Activated CD8-positive, alpha-beta T cell treated with anti-CD3 and anti-CD28 coated beads for 36 hours (primary cell): ENCODE data around the gene NIP7. TPM values are rescaled to one million over a fixed set of nuclear protein-coding genes. Genes with fewer than 3 reads are reported as not detected.

Source experiments
- ATAC-seq: fragments of 200-7000 bp; cut with Tn5 transposase; one replicate; pipeline ENCODE4 v1.10.0; 2021; ENCODE audit warnings: mild to moderate bottlenecking, moderate library complexity
- CTCF ChIA-PET: fragments of 350-600 bp; sonication (Branson Sonifier 250); formaldehyde crosslinking; loops from one replicate; lab custom pipeline; 2021; ENCODE audit warnings: antibody characterized with exemption; lab: Charles Lee
- POLR2A ChIA-PET: fragments of 350-600 bp; sonication (Branson Sonifier 250); formaldehyde crosslinking; loops from one replicate; lab custom pipeline; 2021; ENCODE audit warnings: antibody characterized with exemption; lab: Charles Lee
- DNase-seq: peaks from one replicate; pipeline ENCODE4 v3.0.0-alpha.2; 2020
- H3K27ac Mint-ChIP-seq: one replicate; pipeline ENCODE4 v1.8.0; 2021; ENCODE audit warnings: mild to moderate bottlenecking, mixed read lengths
- H3K27me3 Mint-ChIP-seq: one replicate; pipeline ENCODE4 v1.8.0; 2021; ENCODE audit warnings: mixed read lengths
- H3K36me3 Mint-ChIP-seq: one replicate; pipeline ENCODE4 v1.8.0; 2021; ENCODE audit warnings: low read depth, mixed read lengths
- H3K4me1 Mint-ChIP-seq: one replicate; pipeline ENCODE4 v1.8.0; 2021; ENCODE audit warnings: low read depth, mixed read lengths
- H3K4me3 Mint-ChIP-seq: one replicate; pipeline ENCODE4 v1.8.0; 2021; ENCODE audit warnings: mild to moderate bottlenecking, moderate library complexity, mixed read lengths
- H3K9me3 Mint-ChIP-seq: one replicate; pipeline ENCODE4 v1.8.0; 2021; ENCODE audit warnings: mixed read lengths
- intact Hi-C: fragments of 100-400 bp; cut with micrococcal nuclease; formaldehyde crosslinking; loops from one replicate; pipeline ENCODE4 v1.10.0; 2022
- total RNA-seq, 2 experiments: library from RNA; stranded (reverse); gene quantifications; one replicate each; pipeline ENCODE4 v1.2.3, GENCODE V29; 2021
- TF ChIP-seq, protein P1 (sequence below): fragments of 200-600 bp; IDR thresholded peaks from one replicate; pipeline ENCODE4 v1.8.0; 2022; ENCODE audit warnings: antibody characterized with exemption, mild to moderate bottlenecking

Gene NIP7
- total RNA-seq, 2 experiments from 2014 or later, result 37.7 to 41.8 TPM

DNA sequence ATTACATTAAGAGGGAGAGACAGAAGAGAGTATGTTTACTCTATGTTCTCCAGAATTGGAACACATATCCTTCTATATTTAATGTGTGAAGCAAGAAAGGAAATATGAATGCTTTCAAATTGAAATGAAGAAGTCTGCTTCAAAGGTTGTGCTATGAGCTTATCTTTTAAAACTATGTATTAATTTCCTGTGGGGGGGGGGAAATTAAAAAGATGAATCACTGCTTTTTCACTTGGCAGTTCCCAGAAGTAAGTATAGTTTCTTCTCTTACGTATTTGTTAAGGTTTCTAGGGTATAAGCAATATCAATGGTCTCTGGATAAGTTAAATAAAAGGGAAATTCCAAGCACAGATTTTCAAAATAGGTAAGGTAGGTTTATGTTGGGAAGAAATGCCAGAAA lies 39.2 kb downstream of the NIP7 start:
- no peak for DNase-seq
- H3K27me3 Mint-ChIP-seq, result no peaks in the 10 kb centered on the region
- TF ChIP-seq, protein P1, sequence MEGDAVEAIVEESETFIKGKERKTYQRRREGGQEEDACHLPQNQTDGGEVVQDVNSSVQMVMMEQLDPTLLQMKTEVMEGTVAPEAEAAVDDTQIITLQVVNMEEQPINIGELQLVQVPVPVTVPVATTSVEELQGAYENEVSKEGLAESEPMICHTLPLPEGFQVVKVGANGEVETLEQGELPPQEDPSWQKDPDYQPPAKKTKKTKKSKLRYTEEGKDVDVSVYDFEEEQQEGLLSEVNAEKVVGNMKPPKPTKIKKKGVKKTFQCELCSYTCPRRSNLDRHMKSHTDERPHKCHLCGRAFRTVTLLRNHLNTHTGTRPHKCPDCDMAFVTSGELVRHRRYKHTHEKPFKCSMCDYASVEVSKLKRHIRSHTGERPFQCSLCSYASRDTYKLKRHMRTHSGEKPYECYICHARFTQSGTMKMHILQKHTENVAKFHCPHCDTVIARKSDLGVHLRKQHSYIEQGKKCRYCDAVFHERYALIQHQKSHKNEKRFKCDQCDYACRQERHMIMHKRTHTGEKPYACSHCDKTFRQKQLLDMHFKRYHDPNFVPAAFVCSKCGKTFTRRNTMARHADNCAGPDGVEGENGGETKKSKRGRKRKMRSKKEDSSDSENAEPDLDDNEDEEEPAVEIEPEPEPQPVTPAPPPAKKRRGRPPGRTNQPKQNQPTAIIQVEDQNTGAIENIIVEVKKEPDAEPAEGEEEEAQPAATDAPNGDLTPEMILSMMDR, result no peak
- H3K36me3 Mint-ChIP-seq, result peaks cover 58% of the 10 kb centered on the region
- no peaks in the 10 kb centered on the region for H3K9me3 Mint-ChIP-seq
- no peak for ATAC-seq
- H3K4me1 Mint-ChIP-seq, result peaks cover 35% of the 10 kb centered on the region
- H3K27ac Mint-ChIP-seq, result peak overlapping the region; percentile 71
- intact Hi-C loops, result no loop called here
- POLR2A ChIA-PET, result interaction anchor here (0.7 to 0.8 kb wide), 4 partner anchors 37 to 313 kb away, joined by 3 read pairs; no protein-coding TSS in a partner anchor
- H3K4me3 Mint-ChIP-seq, result no peak overlapping the region
- CTCF ChIA-PET, result interaction anchor here (0.9 to 2.6 kb wide), 3 partner anchors 9 to 77 kb away, joined by 3 to 13 read pairs (median 3); no protein-coding TSS in a partner anchor

DNA sequence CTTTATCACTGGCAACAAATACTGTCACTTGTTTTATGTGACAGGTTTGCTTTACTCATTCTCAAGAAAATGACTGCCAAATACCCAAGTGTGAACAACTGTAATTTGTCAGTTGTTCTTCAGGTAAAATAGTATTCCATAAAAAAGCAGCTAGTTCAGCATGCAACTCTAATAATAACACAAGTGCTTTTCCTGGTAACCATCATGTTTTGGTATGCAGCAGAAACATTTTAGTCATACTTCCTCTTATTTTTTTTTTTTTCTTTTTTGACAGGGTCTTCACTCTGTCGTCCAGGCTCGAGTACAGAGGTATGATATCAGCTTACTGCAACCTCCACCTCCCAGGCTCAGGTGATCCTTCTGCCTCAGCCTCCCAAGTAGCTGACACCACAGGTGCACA lies 41.7 kb downstream of the NIP7 start:
- intact Hi-C loops, result no loop called here

DNA sequence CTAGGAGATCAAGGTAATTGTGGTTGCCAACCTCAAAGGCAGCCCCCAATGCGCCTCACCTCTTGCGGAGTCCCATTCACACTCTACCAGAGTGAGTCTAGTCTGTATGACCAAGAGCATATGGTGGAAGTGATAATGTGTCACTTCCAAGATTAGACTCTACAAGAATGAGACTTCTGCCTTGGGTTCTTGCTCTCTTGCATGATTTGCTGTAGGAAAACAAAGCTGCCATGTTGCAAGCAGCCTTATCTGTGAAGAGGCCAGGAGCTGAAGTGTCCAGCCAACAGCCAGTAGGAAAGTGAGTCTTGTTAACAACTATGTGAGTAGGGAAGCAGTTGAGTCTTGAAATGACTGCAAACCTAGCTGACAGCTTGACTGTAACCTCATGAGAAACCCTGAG lies 42.8 kb downstream of the NIP7 start:
- Mint-ChIP-seq H3K4me1 (peaks cover 45% of the 10 kb centered on the region), H3K36me3 (peaks cover 57% of the 10 kb centered on the region), H3K27ac (peak overlapping the region; percentile 63), H3K27me3 (no peaks in the 10 kb centered on the region), H3K4me3 (no peak overlapping the region), H3K9me3 (no peaks in the 10 kb centered on the region)
- peak; percentile 21 for DNase-seq
- ATAC-seq, result no peak
- intact Hi-C loops, result no loop called here
- ChIA-PET CTCF (interaction anchor here (0.7 to 2.5 kb wide), 4 partner anchors 14 to 372 kb away, joined by 3 to 10 read pairs (median 5); partner anchors contain the start of gene NOB1), POLR2A (interaction anchor here (0.6 to 1.6 kb wide), 3 partner anchors 182 to 717 kb away, joined by 4 read pairs; no protein-coding TSS in a partner anchor)
- TF ChIP-seq, protein P1, result no peak

More for the DNA sequence above, 41.7 kb downstream of the NIP7 start:
- TF ChIP-seq, protein P1, result no peak
- POLR2A ChIA-PET, result interaction anchor here (0.7 to 1.2 kb wide), 4 partner anchors 12 to 183 kb away, joined by 3 to 5 read pairs (median 3); partner anchors contain the start of gene PDF
- H3K36me3 Mint-ChIP-seq, result peaks cover 62% of the 10 kb centered on the region
- peak overlapping the region; percentile 55 for H3K27ac Mint-ChIP-seq
- no peak for ATAC-seq
- DNase-seq, result no peak
- no peaks in the 10 kb centered on the region for H3K9me3 Mint-ChIP-seq
- H3K27me3 Mint-ChIP-seq, result no peaks in the 10 kb centered on the region
- CTCF ChIA-PET, result interaction anchor here (1.9 to 2.5 kb wide), 2 partner anchors 15 to 373 kb away, joined by 7 to 10 read pairs; partner anchors contain the start of gene NOB1
- H3K4me3 Mint-ChIP-seq, result no peak overlapping the region
- peaks cover 45% of the 10 kb centered on the region for H3K4me1 Mint-ChIP-seq

DNA sequence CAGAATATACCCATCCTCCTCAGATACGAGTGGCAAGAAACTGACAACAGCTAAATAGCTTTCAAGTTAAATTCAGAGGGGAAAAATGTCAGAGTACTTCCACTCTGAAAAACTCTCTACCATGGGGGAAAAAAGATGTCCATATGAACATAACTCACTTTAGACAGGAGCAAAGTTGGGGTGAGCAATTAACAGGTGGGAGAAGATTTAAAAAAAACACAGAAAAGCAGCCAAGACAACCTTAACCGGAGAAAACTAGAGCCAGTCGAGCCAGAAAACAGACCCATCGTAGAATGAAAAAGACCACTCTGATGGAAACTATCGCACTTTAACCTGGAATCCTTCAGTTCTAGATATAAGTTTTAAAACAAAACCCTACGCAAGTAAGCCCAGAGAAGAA lies 45.4 kb downstream of the NIP7 start:
- Mint-ChIP-seq H3K9me3 (no peaks in the 10 kb centered on the region), H3K4me1 (peaks cover 29% of the 10 kb centered on the region), H3K27ac (peak overlapping the region; percentile 91), H3K4me3 (peak overlapping the region; percentile 86), H3K27me3 (no peaks in the 10 kb centered on the region), H3K36me3 (peaks cover 38% of the 10 kb centered on the region)
- intact Hi-C loops, result no loop called here
- ChIA-PET POLR2A (interaction anchor here (0.8 to 1.8 kb wide), 10 partner anchors 14 to 369 kb away, joined by 3 to 7 read pairs (median 4); partner anchors contain the start of gene NOB1), CTCF (interaction anchor here (1.7 to 2.0 kb wide), 2 partner anchors 11 to 46 kb away, joined by 10 read pairs; partner anchors contain the start of genes COG8 and NIP7)
- ATAC-seq (no peak), DNase-seq (no peak)
- TF ChIP-seq, protein P1, result no peak

DNA sequence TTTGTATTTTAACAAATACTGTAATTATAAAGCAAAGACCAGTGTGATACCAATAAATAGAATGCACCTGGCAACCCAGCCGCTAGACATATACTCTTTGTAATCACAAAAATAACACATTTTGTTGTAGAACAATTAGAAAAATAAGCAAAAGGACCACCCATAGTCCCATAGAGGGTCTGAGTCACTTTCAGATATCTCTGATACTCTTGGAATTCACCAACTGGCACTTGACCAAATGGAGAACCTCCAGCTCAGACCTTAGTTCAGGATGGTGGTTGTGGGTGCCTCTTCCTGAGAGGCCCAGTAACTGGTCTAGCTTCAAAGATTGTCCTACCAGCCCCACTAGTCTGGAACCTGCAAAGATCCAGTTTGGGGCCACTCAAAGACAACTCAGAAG lies 47.0 kb downstream of the NIP7 start:
- peak overlapping the region; percentile 42 for H3K27ac Mint-ChIP-seq
- H3K36me3 Mint-ChIP-seq, result peaks cover 28% of the 10 kb centered on the region
- ATAC-seq (no peak), DNase-seq (no peak)
- H3K9me3 Mint-ChIP-seq, result no peaks in the 10 kb centered on the region
- CTCF ChIA-PET, result interaction anchor here (3.3 kb wide), 1 partner anchor 10 kb away, joined by 39 read pairs; no protein-coding TSS in a partner anchor
- H3K27me3 Mint-ChIP-seq, result no peaks in the 10 kb centered on the region
- intact Hi-C loops, result no loop called here
- POLR2A ChIA-PET, result interaction anchor here (0.6 to 1.8 kb wide), 8 partner anchors 24 to 375 kb away, joined by 3 to 8 read pairs (median 4); partner anchors contain the start of genes NOB1, PDF and WWP2
- peak overlapping the region; percentile 86 for H3K4me3 Mint-ChIP-seq
- peaks cover 25% of the 10 kb centered on the region for H3K4me1 Mint-ChIP-seq
- TF ChIP-seq, protein P1, result no peak
